ENCODE data around the gene MYH13.

GRCh38 chr17:10305398-10305797 is 67.4 kb downstream of the MYH13 start:
- TF ChIP-seq POLR2AphosphoS5 (IDR thresholded peaks at IDR 0.05; ENCODE audit: low read depth, low read length) (no peak), JUND (IDR thresholded peaks at IDR 0.05) (no peak), NRF1 (IDR thresholded peaks at IDR 0.05; ENCODE audit: low read depth, low read length) (no peak), USF1 (IDR thresholded peaks at IDR 0.05; ENCODE audit: borderline replicate concordance, low read depth) (no peak)

Measured in SK-N-SH (cell line).